Ishikawa (cell line): ENCODE results near the gene CAMK2D.

Experiments
- EP300 ChIP-seq: IDR thresholded peaks from 2 replicates; pipeline ENCODE4 v1.6.1; 2012; ENCODE audit warnings: borderline replicate concordance
- YY1 ChIP-seq: IDR thresholded peaks from 2 replicates; pipeline ENCODE4 v1.6.1; 2012; ENCODE audit warnings: low read depth
- ZBTB7A ChIP-seq: IDR thresholded peaks from 2 replicates; pipeline ENCODE4 v1.6.1; 2012; ENCODE audit warnings: low read depth
- TF ChIP-seq, protein P1 (sequence below): IDR thresholded peaks from 2 replicates; pipeline ENCODE4 v1.6.1; 2012

DNA sequence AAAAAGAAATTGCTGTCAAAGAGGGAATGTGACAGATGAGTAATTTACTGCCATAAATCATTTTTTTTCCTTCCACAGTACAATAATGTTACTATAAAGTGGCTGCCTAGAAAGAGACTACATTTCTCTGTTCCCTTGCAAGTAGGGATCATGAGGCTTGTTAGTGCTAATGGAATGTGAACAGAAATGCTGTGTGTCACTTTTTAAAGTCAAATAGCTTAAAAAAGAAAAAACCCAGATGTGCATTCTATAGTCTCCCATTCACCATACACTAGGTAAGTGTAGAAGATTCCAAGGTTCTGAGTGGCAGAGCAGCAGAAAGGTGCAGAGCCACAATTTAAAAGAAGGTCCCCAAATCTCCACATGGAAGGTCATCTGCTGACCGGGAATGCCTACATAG lies 328.4 kb downstream of the CAMK2D start:
- TF ChIP-seq YY1 = no peak
- no peak for TF ChIP-seq ZBTB7A
- TF ChIP-seq, protein P1, sequence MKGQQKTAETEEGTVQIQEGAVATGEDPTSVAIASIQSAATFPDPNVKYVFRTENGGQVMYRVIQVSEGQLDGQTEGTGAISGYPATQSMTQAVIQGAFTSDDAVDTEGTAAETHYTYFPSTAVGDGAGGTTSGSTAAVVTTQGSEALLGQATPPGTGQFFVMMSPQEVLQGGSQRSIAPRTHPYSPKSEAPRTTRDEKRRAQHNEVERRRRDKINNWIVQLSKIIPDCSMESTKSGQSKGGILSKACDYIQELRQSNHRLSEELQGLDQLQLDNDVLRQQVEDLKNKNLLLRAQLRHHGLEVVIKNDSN = no peak
- no peak for TF ChIP-seq EP300
